ENCODE measurements around the gene MED13.
"Not testable (repeated sequence)": the region's sequence is repeated elsewhere in the genome, so short reads cannot be mapped to it uniquely, and the experiment has no call there.

Gene MED13

DNA sequence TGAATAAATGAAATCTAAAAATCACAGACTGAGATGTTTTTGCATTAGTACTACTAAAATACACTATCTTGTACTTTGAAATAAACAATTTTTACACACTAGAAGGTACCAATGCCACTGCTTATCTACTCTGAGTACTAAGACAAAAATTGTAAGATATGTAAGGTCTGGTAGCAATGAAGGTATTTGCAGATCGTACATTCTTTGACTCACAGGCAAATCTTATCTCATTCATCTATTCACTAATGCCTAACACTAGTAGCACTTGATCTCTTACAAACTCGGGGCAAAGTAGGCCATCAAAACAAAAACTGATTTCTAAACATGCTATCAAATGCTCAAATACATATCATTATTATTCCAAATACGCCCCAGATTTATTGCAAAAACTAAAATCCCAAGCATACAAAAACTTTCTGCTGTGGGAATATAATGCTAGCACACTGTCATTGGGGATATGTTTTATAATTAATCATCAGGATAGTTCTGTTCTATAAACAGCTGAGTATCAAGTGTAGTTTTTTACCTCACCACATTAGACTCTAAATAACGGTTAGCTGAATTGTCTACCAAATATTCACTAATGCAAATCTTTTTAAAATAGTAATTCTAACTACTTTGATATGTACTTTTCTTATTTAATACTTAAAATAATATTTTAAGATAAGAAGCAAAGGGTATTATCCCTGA, 68.0 kb downstream of the MED13 start:
- DNase-seq: no peak

DNA sequence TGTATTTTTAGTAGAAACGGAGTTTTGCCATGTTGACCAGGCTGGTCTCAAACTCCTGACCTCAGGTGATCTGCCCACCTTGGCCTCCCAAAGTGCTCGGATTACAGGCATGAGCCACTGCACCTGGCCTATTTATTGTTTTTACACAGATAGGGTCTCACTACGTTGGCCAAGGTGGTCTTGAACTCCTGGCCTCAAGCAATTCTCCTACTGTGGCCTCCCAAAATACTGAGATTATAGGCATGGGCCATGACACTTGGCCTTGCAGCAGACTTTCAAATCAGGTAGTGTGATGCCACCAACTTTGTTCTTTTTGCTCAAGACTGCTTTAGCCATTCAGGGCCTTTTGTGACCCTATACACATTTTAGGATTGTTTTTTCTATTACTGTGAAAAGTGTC, 75.6 kb downstream of the MED13 start:
- DNase-seq: no peak

DNA sequence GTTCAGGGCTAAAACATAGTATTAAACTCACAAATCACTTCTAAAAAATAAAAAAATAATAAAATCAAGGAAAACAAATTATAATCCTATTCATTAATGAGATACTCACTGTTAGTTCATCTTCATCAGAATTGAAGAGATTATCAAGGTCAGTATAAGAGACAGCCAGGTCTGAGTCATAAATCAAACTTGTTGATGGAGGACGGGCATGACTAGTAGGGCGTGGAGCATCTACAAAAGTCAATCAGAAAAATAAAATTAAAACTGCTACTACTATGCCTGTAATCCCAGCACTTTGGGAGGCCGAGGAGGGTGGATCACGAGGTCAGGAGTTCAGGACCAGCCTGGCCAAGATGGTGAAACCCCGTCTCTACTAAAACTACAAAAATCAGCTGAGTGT, 78.2 kb downstream of the MED13 start:
- no peak for DNase-seq

DNA sequence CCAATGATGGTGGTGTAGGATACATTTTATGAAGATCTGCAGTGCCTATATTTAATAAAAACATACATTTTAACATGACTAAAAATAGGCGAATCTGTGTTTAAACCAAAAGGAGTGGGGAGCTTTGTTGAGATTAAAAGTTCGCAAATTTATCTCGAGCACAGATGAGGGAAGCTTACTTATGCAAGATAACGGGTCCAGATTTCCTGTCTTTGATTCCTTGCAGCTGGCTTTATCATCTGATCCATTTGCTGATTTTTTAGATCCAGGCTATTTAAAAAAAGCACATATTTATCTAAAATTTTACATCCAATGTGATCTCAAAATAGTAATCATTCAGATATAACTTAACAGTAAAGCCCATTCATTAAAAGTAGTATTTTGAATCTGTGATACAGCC, 80.3 kb downstream of the MED13 start:
- DNase-seq: no peak

DNA sequence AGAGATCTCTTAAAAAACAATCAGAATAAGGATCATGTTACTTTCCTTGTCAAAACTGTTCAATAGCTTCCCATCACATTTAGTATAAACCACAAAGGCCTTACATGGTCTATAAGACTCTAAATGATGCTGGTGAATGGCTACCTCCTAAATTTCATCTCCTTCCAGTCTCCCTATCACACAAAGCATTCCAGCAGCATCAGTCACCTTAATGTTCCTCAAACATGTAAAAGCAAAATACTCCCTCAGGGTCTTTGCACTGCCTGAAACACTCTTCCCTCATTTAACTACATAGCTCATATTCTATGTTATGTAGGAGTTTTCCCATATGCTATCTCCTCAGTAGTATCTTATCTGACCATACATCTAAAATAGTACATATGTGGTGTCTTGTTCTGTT, 83.8 kb downstream of the MED13 start:
- DNase-seq: no peak

DNA sequence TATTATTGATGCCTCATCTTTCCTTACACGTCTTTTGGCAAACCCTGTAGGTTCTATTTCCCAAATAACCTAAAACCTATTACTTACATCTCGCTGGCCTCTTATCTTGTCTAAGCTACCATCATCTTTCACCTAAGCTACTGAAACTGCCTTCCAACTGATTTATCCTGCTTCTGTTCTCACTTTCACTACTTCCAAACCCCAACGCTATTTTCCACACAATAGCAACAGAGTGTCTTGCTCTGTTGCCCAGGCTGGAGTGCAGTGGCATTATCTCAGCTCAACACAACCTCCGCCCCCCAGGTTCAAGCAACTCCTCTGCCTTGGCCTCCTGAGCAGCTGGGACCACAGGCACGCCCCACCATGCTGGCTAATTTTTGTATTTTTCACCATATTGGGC, 84.5 kb downstream of the MED13 start:
- no peak for DNase-seq

DNA sequence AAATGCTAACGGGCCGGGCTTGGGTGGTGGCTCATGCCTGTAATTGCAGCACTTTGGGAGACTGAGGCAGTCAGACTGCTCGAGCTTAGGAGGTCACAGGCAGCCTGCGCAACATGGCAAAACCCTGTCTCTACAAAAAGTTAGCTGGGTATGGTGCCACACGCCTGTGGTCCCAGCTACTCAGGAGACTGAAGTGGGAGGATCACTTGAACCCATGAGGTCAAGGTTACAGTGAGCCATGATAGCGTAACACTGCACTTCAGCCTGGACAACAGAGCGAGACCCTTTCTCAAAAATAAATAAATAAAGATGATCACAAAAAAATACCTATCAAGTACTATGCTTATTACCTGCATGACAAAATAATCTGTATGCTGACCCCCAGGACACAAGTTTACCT, 91.0 kb downstream of the MED13 start:
- DNase-seq: no peak

DNA sequence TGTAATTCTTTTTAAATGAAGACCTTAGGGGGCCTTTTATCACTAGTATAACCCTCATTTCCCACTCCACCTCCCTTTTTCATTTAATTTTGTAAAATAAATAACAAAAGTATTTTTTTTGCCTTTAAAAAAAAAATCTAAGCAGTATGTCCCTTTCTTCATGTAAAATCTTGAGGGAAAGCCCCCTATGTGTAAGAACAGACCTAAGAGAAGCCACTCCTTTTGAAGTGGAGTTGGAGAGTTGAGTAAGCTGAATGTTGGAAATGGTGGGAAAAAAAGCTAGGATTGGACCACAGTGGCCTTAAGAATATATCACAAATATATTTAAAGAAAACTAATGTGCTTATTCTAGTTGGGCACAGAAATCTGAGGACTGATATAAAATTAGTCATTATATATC, 92.8 kb downstream of the MED13 start:
- DNase-seq: no peak

DNA sequence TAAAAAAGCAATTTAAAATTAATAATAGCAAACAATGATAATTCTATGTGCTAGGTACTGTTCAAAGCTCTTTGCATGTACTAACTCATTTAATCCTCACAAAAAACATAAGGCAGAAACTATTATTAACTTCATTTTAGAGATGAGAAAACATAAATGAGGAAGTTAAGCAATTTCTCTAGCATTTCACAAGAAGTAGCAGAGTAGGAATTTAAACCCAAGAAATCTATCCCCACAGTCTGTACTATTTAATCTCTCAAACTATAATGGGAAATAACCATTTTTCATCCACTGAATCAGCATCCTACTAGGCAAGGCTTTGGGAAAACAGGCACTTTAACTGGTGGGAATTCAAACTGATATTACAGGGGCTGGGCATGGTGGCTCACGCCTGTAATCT, 95.0 kb downstream of the MED13 start:
- DNase-seq: peak; percentile 16

DNA sequence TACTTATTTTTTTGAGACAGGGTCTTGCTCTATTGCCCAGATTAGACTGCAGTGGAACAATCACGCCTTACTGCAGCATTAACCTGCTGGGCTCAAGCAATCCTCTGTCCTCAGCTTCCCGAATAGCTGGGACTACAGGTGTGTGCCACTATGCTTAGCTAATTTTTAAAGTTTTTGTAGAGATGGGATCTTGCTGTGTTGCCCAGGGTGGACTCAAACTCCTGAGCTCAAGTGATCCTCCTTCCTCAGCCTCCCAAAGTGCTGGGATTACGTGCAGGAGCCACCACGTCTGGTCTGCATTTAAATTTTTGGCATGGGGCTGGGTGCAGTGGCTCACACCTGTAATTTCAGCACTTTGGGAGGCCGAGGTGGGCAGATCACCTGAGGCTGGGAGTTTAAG, 96.3 kb downstream of the MED13 start:
- no peak for DNase-seq

DNA sequence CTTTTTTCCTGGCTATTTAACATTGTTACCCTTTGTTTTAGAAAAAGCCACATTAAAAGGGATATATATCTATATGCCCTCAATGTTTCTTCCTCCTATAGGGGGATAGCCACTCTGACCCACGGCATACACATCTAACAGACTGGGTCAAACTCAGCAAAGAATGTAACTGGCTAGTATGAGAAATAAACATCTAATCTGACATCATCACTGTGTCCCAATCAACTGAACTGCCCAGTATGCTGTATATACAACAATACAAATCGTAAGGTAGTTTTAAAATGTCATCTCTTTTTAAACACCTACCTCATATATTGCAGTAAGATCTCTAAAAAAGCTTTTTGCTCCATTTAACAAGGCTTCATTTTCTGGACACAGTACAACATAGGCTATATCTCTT, 97.3 kb downstream of the MED13 start:
- no peak for DNase-seq

DNA sequence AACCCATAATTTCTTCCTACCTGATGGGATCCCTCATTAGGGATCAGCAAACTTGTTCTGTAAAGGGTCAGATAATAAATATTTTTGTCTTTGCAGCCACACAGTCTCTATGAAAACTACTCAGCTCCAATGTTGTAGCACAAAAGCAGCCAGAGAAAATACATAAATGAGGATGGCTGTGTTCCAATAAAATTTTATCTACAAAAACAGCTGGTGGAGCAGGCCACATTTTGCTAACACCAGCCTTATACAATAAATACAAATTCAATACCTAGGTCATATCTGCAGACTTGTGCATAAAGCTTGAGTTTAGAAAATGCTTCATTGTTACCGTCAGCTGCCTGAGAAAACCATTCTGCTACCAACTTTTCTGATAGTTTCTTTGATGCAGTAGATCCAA, 98.9 kb downstream of the MED13 start:
- DNase-seq: peak; percentile 78

DNA sequence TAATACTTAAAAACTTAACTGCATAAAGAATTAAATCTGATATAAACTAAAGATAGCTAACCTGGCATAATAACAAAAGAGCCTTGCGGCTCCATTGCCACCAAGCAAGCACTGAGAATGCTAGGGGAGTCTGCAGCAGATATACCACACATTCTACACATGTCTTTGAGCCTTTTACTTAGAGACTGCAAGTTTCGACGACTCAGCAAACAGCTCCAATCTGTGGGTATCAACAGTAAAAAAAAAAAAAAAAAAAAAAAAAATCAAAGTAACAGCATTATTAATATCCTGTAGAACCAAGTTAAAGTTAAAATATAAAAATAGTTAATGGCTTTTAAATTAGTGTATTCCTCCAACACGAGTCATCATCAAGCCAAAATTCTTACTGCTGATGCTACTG, 109.5 kb downstream of the MED13 start:
- DNase-seq: no peak

DNA sequence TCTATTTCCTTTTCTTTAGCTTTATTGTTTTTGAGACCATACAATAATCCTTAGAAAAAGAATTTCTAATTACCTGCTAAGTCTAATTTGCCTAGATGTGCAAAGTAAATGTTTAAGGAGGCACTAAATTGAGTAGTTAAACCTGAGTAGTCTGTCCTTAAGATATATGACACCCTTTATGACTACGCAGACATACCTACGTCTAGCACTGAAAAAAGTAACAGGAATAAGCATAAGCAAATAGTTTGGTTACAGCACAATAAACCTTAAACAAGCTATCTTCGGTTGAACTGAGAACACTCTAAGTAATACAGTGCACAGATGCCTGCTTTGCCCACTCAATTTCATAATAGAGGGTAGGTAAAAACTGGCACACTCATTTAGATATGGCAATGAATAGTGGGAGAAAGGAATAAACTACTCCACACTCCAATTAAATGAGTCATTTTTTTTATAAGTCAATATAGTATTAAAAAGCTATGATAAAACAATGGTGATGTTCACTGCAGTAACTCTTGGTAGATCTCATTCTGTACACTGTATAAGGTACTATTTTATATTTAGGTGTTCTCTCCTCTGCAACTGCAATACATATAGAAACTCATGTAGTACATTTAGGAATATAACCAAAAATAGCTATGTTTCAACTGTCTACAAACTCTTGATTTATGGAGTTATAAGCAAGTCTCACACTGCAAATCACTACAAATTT, 117.6 kb downstream of the MED13 start:
- no peak for DNase-seq

DNA sequence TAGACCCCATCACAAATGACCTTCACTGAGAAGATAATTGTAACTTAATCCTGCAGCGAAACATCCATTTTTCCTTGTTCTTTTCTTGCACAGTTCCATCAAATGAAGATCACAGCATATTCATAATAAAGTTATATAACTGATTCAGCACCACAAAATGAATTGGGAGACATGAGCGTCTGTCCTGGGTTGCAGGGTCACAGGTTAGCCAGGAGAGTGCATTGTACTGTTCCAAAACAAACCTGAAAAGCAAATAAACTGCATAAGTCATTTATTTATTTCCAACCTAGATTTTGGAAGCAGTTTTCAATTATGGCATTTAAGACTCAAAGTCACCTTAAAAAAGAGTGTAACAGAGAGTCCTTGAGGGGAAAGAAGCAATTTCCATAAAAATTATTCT, 118.7 kb downstream of the MED13 start:
- DNase-seq: no peak

DNA sequence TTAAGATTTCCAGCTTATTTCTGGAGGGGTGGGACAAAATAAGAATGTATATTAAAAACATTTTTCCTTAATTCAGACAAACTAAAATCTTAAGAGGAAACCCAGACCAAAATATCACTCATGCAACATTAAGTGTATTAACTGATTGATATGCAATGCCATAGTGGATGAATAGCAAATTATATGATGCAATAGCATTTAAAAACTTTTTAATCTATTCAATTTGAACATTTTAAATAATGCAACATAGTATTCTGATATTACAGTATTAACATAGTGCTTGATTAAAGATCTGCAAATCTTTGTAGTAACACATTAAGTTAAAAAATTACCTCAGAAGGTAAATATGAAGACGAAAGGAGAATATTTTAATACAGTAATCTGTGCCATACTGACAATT, 122.0 kb downstream of the MED13 start:
- DNase-seq: no peak

DNA sequence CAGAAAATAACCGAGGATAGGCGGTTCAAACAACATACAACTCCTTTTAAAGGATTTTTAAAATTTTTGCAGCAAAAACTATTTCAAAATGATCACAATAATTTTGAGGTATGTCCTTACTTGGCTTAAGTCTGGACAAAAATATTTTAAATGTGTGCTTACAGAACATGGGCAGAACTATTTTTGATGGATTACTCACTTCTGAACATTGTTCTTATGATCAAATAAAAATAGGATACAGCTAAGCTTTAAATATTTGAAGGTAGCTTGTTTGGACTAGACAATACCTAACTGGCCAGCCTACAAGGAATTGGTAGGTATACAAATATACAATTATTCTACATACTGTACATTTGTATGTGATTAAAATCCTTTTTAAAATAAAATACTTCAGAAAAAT, 123.0 kb downstream of the MED13 start:
- no peak for DNase-seq

DNA sequence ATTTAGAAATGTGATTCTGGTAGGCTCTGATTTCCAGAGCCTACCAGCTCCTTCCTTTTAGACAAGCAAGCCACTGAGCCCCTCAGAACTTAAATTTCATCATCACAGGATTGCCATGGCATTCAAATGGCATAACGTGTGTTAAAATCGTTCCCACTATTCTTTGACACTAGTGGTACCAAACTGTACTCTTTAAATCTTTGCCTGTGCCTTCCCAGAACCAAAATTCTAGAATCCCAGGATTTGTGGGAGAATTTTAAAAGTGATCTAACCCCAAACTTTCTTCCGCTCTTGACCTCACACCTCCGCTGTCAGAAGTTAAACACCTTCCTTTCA, 137.0 kb downstream of the MED13 start:
- no peak for DNase-seq

DNA sequence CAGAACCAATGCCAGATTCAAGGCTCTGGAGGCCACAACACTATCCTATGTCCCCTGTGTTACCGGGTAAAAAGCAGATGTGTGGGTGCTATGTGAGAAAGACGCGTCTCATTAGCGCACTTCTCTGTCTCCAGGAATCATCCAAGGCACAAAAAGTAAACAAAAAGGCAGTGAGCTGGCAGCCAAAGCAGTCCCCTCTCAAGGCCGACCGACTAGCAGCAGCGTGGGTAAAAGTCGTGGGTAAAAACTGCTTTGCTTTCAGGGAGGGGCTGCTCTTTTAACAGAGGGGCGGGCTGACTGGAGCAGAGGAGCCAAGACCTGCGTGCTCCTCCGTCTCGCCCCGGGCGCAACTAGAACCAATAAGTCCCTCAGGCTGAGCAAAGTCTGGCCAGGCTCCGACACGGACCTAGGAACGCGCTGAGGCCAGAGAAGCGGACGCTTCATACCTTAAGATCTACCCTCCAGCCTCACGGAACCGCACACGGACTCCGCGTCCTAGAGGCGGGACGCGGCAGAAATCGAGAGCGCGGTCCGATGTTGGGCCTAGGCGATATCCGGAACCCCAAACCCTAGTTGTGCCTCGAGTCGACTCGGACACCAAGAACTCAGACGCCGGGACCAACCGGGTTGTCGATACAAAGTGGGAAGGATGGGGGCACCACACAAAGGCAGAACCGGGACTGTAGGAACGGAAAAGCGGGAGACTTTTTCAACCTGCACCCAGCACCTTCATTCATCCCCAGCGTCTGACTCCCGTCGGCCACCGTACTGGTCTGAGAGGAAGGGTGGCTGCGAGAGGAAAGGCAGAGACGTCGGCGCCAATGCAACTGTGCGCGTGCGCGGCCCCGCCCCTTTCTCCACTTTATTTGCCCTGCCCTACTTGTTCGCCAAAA, 137.6 kb downstream of the MED13 start, which contains the start of gene INTS2:
Gene INTS2, minus strand, starts transcription at position 775 of the 893 bp plus-strand sequence. CDS start 1,338 bp downstream, outside the sequence.
- DNase-seq: peak; percentile 95

DNA sequence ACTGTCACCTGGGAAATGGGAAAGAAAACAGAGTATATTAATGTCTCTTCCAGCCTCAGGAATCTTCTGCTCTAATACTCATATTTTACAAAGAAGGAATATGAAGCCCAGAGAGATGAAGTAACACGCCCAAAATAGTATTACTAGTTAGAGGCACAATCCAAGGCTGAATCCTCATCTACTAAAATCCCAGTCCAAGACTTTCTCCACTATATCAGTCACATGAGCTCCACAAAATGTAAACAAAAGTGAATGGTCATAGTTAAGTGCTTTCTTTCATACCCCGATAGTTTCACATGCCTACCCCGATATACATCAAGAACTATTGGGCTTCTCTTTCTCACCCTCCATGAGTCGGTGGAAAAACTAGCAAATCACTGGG, 138.3 kb downstream of the MED13 start:
- DNase-seq: no peak

DNA sequence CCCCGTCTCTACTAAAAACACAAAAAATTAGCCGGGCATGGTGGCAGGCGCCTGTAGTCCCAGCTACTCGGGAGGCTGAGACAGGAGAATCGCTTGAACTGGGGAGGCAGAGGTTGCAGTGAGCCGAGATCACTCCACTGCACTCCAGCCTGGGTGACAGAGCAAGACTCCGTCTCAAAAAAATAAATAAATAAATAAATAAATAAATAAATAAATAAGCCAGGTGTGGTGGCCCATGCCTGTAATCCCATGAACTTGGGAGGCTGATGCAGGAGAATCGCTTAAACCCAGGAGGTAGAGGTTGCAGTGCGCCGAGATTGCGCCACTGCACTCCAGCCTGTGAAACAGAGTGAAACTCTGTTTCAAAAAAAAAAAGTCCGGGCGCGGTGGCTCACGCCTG, 149.9 kb downstream of the MED13 start:
- not testable (repeated sequence) for DNase-seq

DNA sequence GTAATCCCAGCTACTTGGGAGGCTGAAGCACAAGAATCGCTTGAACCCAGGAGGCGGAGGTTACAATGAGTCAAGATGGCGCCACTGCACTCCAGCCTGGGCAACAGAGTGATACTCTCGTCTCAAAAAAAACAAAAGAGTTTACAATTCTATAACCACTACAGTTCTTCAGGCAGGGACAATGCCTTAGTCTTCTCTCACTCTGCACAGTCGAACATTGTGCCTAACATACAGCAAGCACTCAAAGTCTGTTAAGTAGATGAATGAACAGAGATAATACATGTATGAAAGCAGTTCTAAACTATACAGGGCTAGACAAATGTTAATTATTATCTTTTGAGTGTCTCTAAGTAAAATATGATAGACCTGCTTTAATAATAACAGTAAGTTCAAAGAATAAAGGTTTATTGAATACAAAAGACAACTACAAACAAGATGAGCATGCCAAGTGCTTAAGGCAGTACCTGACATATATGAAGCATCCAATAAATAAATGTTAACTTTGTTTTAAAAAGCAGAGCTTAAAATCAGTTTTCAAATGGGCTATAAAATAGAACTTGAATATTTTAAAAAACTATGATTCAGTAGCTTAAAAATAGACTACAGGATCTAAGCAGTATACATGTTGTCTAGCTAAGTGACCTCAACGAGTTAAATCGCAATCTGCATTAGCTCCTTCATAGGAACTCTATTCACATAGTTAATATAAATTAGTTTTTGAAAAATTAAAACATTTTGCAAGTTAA, 156.6 kb downstream of the MED13 start:
- DNase-seq: no peak

DNA sequence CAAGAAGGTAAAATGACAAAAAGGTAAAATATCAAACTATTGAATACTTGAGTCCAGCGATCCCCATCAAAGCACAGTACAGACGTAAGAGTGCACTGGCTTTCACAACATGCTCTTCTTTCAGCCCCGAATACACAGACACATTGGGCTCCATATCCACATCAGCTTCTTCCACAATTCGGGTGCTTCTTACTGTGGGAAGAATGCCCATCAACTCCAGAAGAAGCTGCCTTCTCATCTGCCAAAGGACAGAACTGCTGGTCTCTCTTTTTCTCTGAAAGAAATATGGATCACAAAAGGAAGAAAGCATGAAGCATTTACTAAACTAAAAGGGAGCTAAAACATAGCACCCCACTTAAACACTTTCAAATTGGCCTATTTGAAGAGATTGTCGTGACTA, 157.7 kb downstream of the MED13 start:
- DNase-seq: no peak

Data from OCI-M1 (cell line).